ENCODE measurements around the gene BET1.

GRCh38 chr7:93992421-93993110, 11.6 kb downstream of the BET1 start:
- TF ChIP-seq YY1 (IDR thresholded peaks at IDR 0.05; ENCODE audit: insufficient read depth, insufficient read length) (no peak), SUZ12 (IDR thresholded peaks at IDR 0.05; ENCODE audit: extremely low read depth, insufficient read depth, insufficient read length) (no peak)

Measured in NT2/D1 (cell line).